ENCODE data around the gene GNB5. TPM values are rescaled to one million over a fixed set of nuclear protein-coding genes. Genes with fewer than 3 reads are reported as not detected.

The GNB5 gene
- polyA plus RNA-seq, 3 donors: 6.4 to 14.4 (median 10.0) TPM

DNA sequence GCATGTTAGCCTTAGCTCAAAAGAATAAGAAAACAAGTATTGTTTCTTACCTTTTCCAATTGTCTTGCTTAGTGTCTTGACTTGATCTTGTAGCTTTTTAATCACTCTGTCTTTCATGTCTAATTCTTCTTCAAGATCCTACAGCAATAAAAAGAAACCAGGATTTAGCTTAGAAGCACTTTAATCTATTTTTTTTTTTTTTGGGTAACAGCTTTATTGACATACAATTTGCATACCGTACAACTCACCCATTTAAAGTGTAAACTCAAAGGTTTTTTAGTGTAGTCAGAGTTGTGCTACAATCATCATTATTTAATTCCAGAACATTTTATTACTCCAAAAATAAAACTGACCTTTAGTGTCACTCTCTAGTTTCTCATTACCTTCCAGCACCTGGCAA is 23.4 kb upstream of the GNB5 start:
- no peak overlapping the region for H3K27ac ChIP-seq (ENCODE audit: low read depth, low read length)
- WGBS, 3 donors: 84 to 92% (median 90%) methylated on average over 1 of the region's 1 CpG

- 51 to 89% (median 81%) methylated on average over 3 of the region's 3 CpGs for WGBS, 3 donors
- H3K27ac ChIP-seq (ENCODE audit: low read depth, low read length): no peak overlapping the region
These were observed 22.0 kb upstream of the GNB5 start for GRCh38 chr15:52213206-52213605.

DNA sequence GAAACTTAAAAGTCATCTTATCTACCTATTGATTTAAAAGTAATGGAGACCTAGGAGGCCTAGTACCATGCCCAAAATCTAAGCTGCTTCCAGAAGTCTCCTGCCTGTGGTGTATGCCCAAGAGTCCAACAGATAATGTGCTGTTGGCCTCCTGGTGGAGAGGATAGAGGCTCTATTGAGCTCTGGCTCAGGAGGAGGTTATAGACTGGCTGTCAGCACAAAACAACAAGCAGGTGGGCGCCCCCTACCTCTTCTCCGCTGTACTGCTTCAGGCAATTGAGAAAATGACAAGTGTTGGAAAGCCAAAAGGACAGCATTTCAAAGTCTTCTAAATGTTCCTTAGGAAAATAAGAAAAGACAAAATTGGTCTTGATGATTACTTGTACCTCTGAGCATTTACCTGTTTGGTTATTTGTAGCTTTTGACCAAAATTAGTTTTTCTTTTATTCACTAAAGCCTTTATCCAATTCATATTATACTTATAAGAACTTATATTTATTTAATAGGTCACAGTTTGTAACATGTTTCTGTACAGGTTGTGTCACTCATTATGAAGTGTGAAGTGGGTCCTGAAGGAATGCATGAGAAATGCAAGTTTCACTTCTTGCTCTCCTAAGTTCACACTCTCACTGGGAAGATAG is 17.2 kb upstream of the GNB5 start:
- WGBS, 3 donors: 41 to 63% (median 52%) methylated on average over 2 of the region's 2 CpGs
- H3K27ac ChIP-seq (ENCODE audit: low read depth, low read length): no peak overlapping the region

DNA sequence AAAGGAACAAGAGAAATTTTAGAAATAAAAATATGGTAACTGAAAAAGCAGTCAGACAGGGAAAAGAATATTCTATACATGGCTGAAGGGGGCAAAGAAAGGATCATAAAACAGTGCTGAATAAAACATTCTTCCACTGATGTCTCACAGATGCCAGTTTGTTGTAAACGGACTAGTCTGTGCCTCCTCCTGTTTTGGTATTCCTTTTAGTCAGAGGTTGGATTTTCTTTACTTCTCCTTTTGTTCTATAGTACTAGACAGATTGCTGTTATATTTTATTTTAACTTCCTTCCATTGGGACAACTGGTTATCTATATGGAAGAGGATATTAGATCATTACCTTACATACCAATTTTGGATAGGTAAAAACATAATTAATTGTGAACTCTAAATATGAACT is 16.0 kb upstream of the GNB5 start:
- H3K27ac ChIP-seq (ENCODE audit: low read depth, low read length): no peak overlapping the region
- 44 to 88% (median 57%) methylated on average over 1 of the region's 1 CpG for WGBS, 3 donors

- H3K27ac ChIP-seq (ENCODE audit: low read depth, low read length): no peak overlapping the region
- 64 to 83% (median 78%) methylated on average over 2 of the region's 2 CpGs for WGBS, 3 donors
These were observed 15.3 kb upstream of the GNB5 start for GRCh38 chr15:52206446-52206845.

DNA sequence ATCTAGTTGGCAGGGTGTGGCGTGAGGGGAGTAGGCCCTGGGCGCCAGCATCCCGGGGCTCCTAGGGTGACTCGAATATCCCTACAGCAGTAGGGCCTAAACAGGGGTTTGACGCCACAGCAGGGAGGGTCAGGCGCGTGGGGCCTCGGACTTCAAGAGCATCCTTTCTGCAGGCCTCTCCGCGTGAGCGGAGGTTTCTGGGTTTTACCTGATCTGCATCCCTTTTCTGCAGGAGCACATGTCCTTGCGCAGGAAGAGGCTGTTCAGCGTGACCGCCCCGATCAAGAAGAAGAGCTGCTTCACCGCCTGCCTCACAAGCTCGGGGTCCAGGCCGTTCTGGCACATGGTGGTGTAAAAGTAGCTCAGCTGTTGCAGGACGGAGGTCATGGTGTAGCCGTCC is 13.5 kb upstream of the GNB5 start:
- 93 to 96% (median 96%) methylated on average over 20 of the region's 20 CpGs for WGBS, 3 donors
- no peak overlapping the region for H3K27ac ChIP-seq (ENCODE audit: low read depth, low read length)

- WGBS, 3 donors: 79 to 95% (median 88%) methylated on average over 1 of the region's 1 CpG
- no peak overlapping the region for H3K27ac ChIP-seq (ENCODE audit: low read depth, low read length)
These were observed 9.7 kb upstream of the GNB5 start for GRCh38 chr15:52200831-52201365.

GRCh38 chr15:52199271-52199670 is 8.1 kb upstream of the GNB5 start:
- 66 to 99% (median 84%) methylated on average over 2 of the region's 2 CpGs for WGBS, 3 donors

GRCh38 chr15:52196891-52197290 is 5.7 kb upstream of the GNB5 start:
- WGBS, 3 donors: 66 to 81% (median 73%) methylated on average over 3 of the region's 3 CpGs
- H3K27ac ChIP-seq (ENCODE audit: low read depth, low read length): no peak overlapping the region

More at GRCh38 chr15:52199271-52199670, 8.1 kb upstream of the GNB5 start:
- no peak overlapping the region for H3K27ac ChIP-seq (ENCODE audit: low read depth, low read length)

GRCh38 chr15:52193791-52194190 is 2.6 kb upstream of the GNB5 start:
- WGBS, 3 donors: 62 to 84% (median 72%) methylated on average over 1 of the region's 1 CpG

GRCh38 chr15:52193321-52193720 is 2.1 kb upstream of the GNB5 start:
- no peak overlapping the region for H3K27ac ChIP-seq (ENCODE audit: low read depth, low read length)
- 68 to 83% (median 72%) methylated on average over 4 of the region's 4 CpGs for WGBS, 3 donors

More at GRCh38 chr15:52193791-52194190, 2.6 kb upstream of the GNB5 start:
- H3K27ac ChIP-seq (ENCODE audit: low read depth, low read length): no peak overlapping the region

GRCh38 chr15:52186651-52187486 is 4.3 kb downstream of the GNB5 start:
- WGBS, 3 donors: 63 to 82% (median 81%) methylated on average over 11 of the region's 11 CpGs
- H3K27ac ChIP-seq (ENCODE audit: low read depth, low read length): no peak overlapping the region

- WGBS, 3 donors: 42 to 95% (median 90%) methylated on average over 7 of the region's 7 CpGs
These were observed 6.0 kb downstream of the GNB5 start for GRCh38 chr15:52185151-52185561.

GRCh38 chr15:52184721-52185120 is 6.5 kb downstream of the GNB5 start:
- WGBS, 3 donors: 24 to 75% (median 70%) methylated on average over 5 of the region's 5 CpGs
- H3K27ac ChIP-seq (ENCODE audit: low read depth, low read length): no peak overlapping the region

More at GRCh38 chr15:52185151-52185561, 6.0 kb downstream of the GNB5 start:
- no peak overlapping the region for H3K27ac ChIP-seq (ENCODE audit: low read depth, low read length)

GRCh38 chr15:52183562-52184173 is 7.5 kb downstream of the GNB5 start:
- no peak overlapping the region for H3K27ac ChIP-seq (ENCODE audit: low read depth, low read length)
- 59 to 67% (median 62%) methylated on average over 2 of the region's 2 CpGs for WGBS, 3 donors

DNA sequence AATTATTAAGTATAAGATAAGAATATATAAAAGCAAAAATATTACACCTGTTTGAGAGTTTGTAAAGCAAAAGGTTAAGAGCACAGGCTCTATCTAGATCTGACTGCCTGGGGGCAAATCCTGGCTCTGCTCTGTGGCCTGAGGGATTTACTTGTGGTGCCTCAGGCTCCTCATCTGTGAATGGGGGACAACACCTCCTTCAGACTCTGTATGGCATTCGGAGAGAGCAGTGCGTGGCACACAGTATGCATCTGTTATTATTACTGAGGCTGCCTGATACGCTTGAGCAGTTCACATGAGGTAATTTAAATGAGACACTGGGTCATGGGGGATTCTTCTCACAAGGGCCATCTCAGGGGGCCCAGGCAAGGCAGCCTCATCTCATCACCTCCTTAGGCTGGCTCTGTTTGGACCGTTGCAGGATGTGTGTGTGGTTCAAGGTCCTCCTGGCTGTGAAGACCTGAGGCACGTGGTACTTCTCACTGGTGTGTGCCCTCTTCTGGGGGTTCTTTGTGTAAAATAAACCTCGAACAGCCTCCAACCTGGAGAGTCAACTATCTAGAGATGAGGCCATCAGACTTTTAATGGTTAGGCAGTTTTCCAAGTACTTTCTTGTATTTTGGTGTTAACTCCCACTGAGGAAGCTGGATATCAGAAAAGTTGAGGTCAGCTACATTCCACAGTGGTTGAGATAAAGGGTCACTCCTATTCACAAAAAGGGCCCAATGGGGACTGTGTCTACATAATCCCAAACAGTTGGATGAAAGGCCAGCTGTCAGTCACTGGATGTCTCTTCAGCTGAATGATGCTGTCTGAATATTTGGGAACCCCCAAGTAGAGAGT is 9.0 kb downstream of the GNB5 start:
- no peak overlapping the region for H3K27ac ChIP-seq (ENCODE audit: low read depth, low read length)
- 83 to 86% (median 83%) methylated on average over 6 of the region's 6 CpGs for WGBS, 3 donors

GRCh38 chr15:52180851-52181450 is 10.2 kb downstream of the GNB5 start:
- H3K27ac ChIP-seq (ENCODE audit: low read depth, low read length): no peak overlapping the region
- WGBS, 3 donors: 85 to 90% (median 87%) methylated on average over 10 of the region's 10 CpGs

Measured in adipose tissue (tissue), 3 donors.